ENCODE results near the gene SARM1.
A peak's percentile ranks its signal among the peaks of the same experiment; 100 is the strongest.

Gene SARM1

GRCh38 chr17:28346746-28347246 lies 24.7 kb upstream of the SARM1 start:
- peak; percentile 53 for TF ChIP-seq CTCF (IDR thresholded peaks at IDR 0.05; ENCODE audit: low read depth, low read length, missing control alignments)
- Histone ChIP-seq H3K36me3 (replicated peaks) (peaks cover 72% of the 10 kb centered on the region), H3K27ac (peak overlapping the region; percentile 64)

GRCh38 chr17:28347261-28347891 lies 24.1 kb upstream of the SARM1 start:
- peak; percentile 76 for DNase-seq
- Histone ChIP-seq H3K4me3 (ENCODE audit: low read depth, low read length) (no peak overlapping the region), H3K36me3 (replicated peaks) (peaks cover 69% of the 10 kb centered on the region), H3K27ac (peak overlapping the region; percentile 64), H3K27me3 (replicated peaks) (no peaks in the 10 kb centered on the region)
- in situ Hi-C loops (cut with HindIII; ENCODE audit: low pct_ligation_motif_present, low sequenced_read_pairs): no loop called here
- TF ChIP-seq CTCF (IDR thresholded peaks at IDR 0.05; ENCODE audit: low read depth, low read length, missing control alignments): no peak

More at GRCh38 chr17:28346746-28347246, 24.7 kb upstream of the SARM1 start:
- Histone ChIP-seq H3K4me3 (ENCODE audit: low read depth, low read length) (no peak overlapping the region), H3K27me3 (replicated peaks) (no peaks in the 10 kb centered on the region)
- no peak for DNase-seq
- in situ Hi-C loops (cut with HindIII; ENCODE audit: low pct_ligation_motif_present, low sequenced_read_pairs): no loop called here

- no peak overlapping the region for H3K27ac ChIP-seq
- H3K36me3 ChIP-seq (replicated peaks): peaks cover 69% of the 10 kb centered on the region
- in situ Hi-C loops (cut with HindIII; ENCODE audit: low pct_ligation_motif_present, low sequenced_read_pairs): no loop called here
- no peak for DNase-seq
- H3K4me3 ChIP-seq (ENCODE audit: low read depth, low read length): no peak overlapping the region
- no peak for TF ChIP-seq CTCF (IDR thresholded peaks at IDR 0.05; ENCODE audit: low read depth, low read length, missing control alignments)
- no peaks in the 10 kb centered on the region for H3K27me3 ChIP-seq (replicated peaks)
Observed at GRCh38 chr17:28348979-28349378, 22.5 kb upstream of the SARM1 start.

DNA sequence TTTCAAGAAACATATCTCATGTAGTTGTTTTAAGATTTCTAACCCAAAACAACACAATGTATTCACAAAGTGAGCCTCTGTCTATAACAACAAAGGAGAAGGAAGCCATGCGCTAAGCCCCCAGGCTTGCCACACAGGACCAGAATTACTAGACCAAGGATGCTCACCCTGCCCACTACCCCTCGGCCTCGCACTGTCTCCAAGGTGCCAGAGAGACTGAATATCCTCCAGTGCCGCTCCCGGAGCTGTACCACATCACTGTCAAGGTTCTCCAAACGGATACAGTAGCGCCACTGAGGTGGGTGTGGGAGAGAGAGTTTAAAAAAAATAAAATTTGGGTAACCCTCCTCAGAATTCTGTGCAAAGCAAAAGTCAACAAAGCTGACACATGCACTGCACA lies 21.2 kb upstream of the SARM1 start:
- in situ Hi-C loops (cut with HindIII; ENCODE audit: low pct_ligation_motif_present, low sequenced_read_pairs): no loop called here
- H3K27ac ChIP-seq: no peak overlapping the region
- no peak overlapping the region for H3K4me3 ChIP-seq (ENCODE audit: low read depth, low read length)
- DNase-seq: no peak
- H3K27me3 ChIP-seq (replicated peaks): no peaks in the 10 kb centered on the region
- H3K36me3 ChIP-seq (replicated peaks): peaks cover 67% of the 10 kb centered on the region
- no peak for TF ChIP-seq CTCF (IDR thresholded peaks at IDR 0.05; ENCODE audit: low read depth, low read length, missing control alignments)

GRCh38 chr17:28357061-28357900 lies 14.2 kb upstream of the SARM1 start, which contains the start of gene POLDIP2:
TSS of gene POLDIP2 (minus strand) at chr17:28357527. CDS start at chr17:28357448, 79 bp downstream.
- H3K36me3 ChIP-seq (replicated peaks): peaks cover 37% of the 10 kb centered on the region
- no peaks in the 10 kb centered on the region for H3K27me3 ChIP-seq (replicated peaks)
- no peak for TF ChIP-seq CTCF (IDR thresholded peaks at IDR 0.05; ENCODE audit: low read depth, low read length, missing control alignments)
- peak; percentile 91 for DNase-seq
- H3K27ac ChIP-seq: peak within 1 kb of the TSS; percentile 77
- peak within 1 kb of the TSS; percentile 95 for H3K4me3 ChIP-seq (ENCODE audit: low read depth, low read length)
- in situ Hi-C loops (cut with HindIII; ENCODE audit: low pct_ligation_motif_present, low sequenced_read_pairs): no loop called here
